SH-SY5Y (cell line): ENCODE data around the gene TNS3.

Experiments
- GATA2 ChIP-seq: IDR thresholded peaks from 2 replicates; pipeline ENCODE4 v1.6.1; 2011; ENCODE audit warnings: mild to moderate bottlenecking, low read depth, low read length
- GATA3 ChIP-seq: IDR thresholded peaks from 2 replicates; pipeline ENCODE4 v1.6.1; 2011; ENCODE audit warnings: low read depth, mild to moderate bottlenecking, low read length, moderate library complexity

- no peak for TF ChIP-seq GATA3
- TF ChIP-seq GATA2, result no peak
Observed at GRCh38 chr7:47369736-47370135, 212.2 kb downstream of the TNS3 start.
